NCI-H2196 (cell line): Measurements from ENCODE around the gene VGLL2.
"Not testable (repeated sequence)": the region's sequence is repeated elsewhere in the genome, so short reads cannot be mapped to it uniquely, and the experiment has no call there.

Experiments used
- DNase-seq: peaks from one replicate; lab custom pipeline; 2025; ENCODE audit not compliant: unreplicated experiment; lab: John Stamatoyannopoulos, UW

Gene VGLL2, protein sequence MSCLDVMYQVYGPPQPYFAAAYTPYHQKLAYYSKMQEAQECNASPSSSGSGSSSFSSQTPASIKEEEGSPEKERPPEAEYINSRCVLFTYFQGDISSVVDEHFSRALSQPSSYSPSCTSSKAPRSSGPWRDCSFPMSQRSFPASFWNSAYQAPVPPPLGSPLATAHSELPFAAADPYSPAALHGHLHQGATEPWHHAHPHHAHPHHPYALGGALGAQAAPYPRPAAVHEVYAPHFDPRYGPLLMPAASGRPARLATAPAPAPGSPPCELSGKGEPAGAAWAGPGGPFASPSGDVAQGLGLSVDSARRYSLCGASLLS

GRCh38 chr6:117265410-117266256 lies at the start of gene VGLL2:
VGLL2 (plus strand) TSS chr6:117265558; CDS start chr6:117265764, 206 bp downstream.
- no peak for DNase-seq

- no peak for DNase-seq
Measured at GRCh38 chr6:117222861-117223260, 42.5 kb upstream of the VGLL2 start.

- no peak for DNase-seq
Measured at GRCh38 chr6:117226778-117227177, 38.6 kb upstream of the VGLL2 start.

GRCh38 chr6:117227245-117227962 lies 38.0 kb upstream of the VGLL2 start:
- no peak for DNase-seq

- DNase-seq: no peak
Measured at GRCh38 chr6:117228202-117228601, 37.2 kb upstream of the VGLL2 start.

DNA sequence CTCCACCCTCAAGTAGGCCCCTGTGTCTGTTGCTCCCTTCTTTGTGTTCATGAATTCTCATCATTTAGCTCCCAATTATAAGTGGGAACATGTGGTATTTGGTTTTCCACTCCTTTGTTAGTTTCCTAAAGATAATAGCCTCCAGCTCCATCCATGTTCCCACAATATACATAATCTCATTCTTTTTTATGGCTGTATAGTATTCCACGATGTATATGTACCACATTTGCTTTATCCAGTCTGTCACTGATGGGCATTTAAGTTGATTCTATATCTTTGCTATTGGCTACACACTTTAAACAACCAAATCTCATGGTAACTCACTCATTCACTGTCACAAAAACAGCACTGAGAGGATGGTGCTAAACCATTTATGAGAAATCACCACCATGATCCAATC lies 35.5 kb upstream of the VGLL2 start:
- no peak for DNase-seq

DNA sequence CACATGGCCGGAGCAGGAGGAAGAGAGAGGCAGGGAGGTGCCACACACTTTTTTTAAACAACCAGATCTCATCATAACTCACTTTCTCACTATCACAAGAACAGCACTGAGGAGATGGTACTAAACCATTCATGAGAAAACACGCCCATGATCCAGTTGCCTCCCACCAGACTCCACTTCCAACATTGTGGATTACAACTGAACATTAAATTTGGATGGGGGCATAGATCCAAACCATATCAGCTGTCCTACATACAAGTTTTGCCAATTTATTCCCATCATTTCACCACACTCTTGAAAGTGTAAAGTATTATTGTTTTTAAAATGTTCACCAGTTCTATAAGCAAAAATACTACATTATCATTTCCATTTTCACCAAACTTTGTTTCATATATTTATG lies 33.9 kb upstream of the VGLL2 start:
- no peak for DNase-seq

GRCh38 chr6:117232196-117232595 lies 33.2 kb upstream of the VGLL2 start:
- no peak for DNase-seq

DNA sequence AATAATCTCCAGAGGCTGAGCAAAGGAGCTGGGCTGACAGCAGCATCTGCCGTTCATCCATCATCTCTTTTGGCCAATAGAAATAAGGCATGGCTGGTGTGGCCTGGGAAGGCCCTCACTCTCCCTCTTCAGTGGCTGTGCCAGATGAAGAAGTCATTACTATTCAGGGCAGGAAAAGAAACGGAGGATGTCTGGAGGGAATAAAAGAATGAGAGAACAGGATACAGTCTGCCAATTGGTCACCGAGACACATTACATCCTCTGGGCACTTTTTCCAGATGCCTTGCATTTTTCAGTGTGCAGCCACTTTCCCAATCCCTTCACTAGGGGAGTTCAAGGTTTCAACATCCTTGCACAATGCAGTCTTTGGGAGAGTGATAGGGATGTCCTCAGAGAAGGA lies 32.2 kb upstream of the VGLL2 start:
- DNase-seq: no peak

GRCh38 chr6:117237561-117237960 lies 27.8 kb upstream of the VGLL2 start:
- no peak for DNase-seq

DNA sequence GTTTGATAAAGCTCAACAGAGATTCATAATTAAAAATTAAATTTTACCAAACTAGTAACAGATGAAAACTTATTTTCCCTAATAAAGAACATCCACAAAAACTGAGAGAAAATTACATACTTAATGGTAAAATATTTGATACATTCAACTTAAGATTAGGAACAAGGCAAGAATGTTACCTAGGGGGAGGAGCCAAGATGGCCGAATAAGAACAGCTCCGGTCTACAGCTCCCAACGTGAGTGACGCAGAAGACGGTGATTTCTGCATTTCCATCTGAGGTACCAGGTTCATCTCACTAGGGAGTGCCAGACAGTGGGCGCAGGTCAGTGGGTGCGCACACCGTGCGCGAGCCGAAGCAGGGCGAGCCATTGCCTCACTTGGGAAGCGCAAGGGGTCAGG lies 20.8 kb upstream of the VGLL2 start:
- DNase-seq: not testable (repeated sequence)

DNA sequence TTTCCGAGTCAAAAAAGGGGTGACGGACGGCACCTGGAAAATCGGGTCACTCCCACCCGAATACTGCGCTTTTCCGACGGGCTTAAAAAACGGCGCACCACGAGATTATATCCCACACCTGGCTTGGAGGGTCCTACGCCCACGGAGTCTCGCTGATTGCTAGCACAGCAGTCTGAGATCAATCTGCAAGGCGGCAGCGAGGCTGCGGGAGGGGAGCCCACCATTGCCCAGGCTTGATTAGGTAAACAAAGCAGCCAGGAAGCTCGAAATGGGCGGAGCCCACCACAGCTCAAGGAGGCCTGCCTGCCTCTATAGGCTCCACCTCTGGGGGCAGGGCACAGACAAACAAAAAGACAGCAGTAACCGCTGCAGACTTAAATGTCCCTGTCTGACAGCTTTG lies 20.4 kb upstream of the VGLL2 start:
- not testable (repeated sequence) for DNase-seq

- no peak for DNase-seq
Measured at GRCh38 chr6:117253785-117254184, 11.6 kb upstream of the VGLL2 start.

GRCh38 chr6:117262799-117263198 lies 2.6 kb upstream of the VGLL2 start:
- DNase-seq: no peak

GRCh38 chr6:117263353-117263927 lies 1.9 kb upstream of the VGLL2 start:
- DNase-seq: no peak

DNA sequence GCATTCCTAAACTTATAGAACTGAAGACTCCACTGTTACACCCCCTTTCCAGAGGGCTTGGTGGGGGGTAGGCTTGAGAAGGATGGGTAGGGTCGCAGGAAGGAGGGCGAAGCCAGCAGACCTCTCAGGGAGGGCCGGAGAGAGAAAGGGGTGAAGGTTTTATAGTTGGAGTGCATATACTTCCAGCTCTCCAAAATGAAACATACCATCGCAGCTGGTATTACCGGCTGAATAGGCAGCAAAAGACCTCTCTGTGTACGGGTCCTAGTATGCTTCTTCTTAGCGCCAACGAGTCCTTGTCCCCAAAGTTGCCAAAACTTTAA lies 1.0 kb upstream of the VGLL2 start:
- no peak for DNase-seq

- DNase-seq: no peak
Measured at GRCh38 chr6:117264692-117265409, 507 bp upstream of the VGLL2 start.

DNA sequence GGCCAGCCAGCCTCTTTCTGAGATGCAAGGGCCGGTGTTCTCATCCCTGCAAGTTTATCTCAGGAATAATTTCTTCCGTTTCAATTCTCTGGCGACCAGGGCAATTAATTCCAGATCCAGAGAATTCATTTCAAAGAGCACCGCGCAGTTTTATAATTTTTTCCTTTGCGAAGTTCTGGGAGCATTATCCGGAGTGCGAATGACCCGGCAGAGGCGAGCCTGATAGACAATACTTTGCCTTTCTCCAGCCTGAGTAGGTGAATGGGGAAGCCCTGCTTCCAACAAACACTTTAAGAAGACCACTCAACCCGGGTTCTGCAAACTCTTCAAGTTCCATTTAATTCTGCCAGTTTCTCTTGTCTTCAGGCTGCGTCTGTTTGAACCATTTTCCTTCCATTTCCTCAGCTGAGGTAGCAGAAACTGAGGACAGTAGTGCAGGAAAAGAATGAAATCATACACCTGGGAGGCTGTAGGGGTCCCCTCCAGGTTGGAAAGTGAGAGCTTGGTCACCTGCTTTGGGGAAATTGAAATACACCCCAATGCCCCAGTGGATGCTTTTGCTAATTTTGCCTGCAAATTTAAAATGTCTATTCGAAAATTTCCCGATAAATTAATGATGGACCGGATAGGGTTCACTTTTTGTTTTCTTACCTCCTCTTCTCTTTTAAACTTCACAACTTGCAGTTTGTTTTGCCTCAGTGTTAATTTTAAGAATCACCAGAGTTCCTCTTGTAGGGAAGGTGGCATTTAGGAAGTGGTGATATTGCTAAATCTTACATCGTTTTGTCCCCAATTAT lies 1.1 kb downstream of the VGLL2 start:
- DNase-seq: no peak

DNA sequence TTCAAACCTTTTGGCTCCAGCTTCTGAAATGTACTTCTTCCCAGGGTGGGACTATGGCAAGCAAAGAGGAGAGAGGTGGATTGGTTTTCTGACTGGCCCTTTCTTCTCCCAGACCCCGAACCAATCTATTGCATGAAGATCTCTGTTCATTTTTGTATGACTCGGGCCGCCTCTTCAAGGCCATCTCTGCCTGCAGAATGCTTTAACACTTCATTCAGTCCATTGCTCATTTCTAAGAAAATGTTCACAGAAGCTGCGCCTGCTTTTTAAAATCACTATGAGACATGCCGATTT lies 1.6 kb downstream of the VGLL2 start:
- no peak for DNase-seq
